Lower leg skin (tissue), 4 donors: ENCODE measurements around the gene PSORS1C2. TPM values are rescaled to one million over a fixed set of nuclear protein-coding genes. Genes with fewer than 3 reads are reported as not detected.
"Not testable (repeated sequence)": the region's sequence is repeated elsewhere in the genome, so short reads cannot be mapped to it uniquely, and the experiment has no call there.

Experiments used
- DNase-seq, 2 donors: peaks; one replicate each; pipeline ENCODE4 v3.0.0-alpha.2; 2019; ENCODE audit warnings: low spot score in 2 of 2
- H3K4me3 ChIP-seq: fragments of 200-600 bp; sonication (generic); 2 replicates; pipeline ENCODE4 v1.5.1; 2017; ENCODE audit warnings: mild to moderate bottlenecking, low read depth; ENCODE audit not compliant: poor library complexity, severe bottlenecking
- POLR2A ChIP-seq, 2 donors: fragments of 450-650 bp; IDR thresholded peaks; one replicate each; pipeline ENCODE4 v1.6.1; 2016 to 2017; ENCODE audit warnings: antibody characterized with exemption in 2 of 2, mild to moderate bottlenecking in 1 of 2, moderate library complexity in 1 of 2
- WGBS, 2 donors: methylation state at CpG; one replicate each; pipeline ENCODE4 v1.1.5; 2018; 5-methylcytosine and 5-hydroxymethylcytosine counted together
- intact Hi-C: fragments of 100-400 bp; cut with DNase I; formaldehyde crosslinking; loops from one replicate; pipeline ENCODE4 v1.15.0; 2023; ENCODE audit warnings: low total_unique reads
- total RNA-seq, 4 donors: library from RNA; depleted of rRNA; stranded (reverse); fragments of >200 nt; gene quantifications; one replicate each; pipeline ENCODE4 v1.1.0, GENCODE V29; 2016
- TF ChIP-seq, protein P1 (sequence below), 3 donors: fragments of 450-650 bp; IDR thresholded peaks; one replicate each; pipeline ENCODE4 v1.5.1; 2016; ENCODE audit warnings: antibody characterized with exemption in 3 of 3, mild to moderate bottlenecking in 3 of 3, moderate library complexity in 2 of 3

The PSORS1C2 gene
- total RNA-seq, 4 donors from 2014 or later, result 34.8 to 55.5 (median 44.1) TPM

DNA sequence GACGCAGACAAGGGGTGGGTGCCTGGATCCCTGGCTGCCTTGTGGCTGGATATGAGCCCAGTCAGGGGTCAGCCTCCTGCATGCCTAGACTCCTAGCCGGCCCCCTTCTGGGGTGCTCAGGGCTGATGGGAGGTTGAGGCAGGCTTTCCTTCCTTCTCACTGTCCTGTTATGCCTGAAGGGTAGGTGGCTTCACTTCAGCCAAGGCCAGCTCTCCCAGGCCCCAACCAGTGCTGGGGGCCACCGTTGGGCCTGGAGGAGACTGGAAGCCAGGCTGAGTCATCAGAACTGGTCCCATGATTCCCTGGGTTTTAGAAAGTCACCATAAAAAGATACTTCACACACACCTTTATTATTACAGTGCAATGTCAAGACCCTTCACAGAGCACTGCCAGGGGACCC is 34.5 kb upstream of the PSORS1C2 start:
- 60 to 65% methylated on average over 3 of the region's 3 CpGs for WGBS, 2 donors
- no peak overlapping the region for H3K4me3 ChIP-seq
- TF ChIP-seq, protein P1, sequence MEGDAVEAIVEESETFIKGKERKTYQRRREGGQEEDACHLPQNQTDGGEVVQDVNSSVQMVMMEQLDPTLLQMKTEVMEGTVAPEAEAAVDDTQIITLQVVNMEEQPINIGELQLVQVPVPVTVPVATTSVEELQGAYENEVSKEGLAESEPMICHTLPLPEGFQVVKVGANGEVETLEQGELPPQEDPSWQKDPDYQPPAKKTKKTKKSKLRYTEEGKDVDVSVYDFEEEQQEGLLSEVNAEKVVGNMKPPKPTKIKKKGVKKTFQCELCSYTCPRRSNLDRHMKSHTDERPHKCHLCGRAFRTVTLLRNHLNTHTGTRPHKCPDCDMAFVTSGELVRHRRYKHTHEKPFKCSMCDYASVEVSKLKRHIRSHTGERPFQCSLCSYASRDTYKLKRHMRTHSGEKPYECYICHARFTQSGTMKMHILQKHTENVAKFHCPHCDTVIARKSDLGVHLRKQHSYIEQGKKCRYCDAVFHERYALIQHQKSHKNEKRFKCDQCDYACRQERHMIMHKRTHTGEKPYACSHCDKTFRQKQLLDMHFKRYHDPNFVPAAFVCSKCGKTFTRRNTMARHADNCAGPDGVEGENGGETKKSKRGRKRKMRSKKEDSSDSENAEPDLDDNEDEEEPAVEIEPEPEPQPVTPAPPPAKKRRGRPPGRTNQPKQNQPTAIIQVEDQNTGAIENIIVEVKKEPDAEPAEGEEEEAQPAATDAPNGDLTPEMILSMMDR (IDR thresholded peaks at IDR 0.05), result no peak
- intact Hi-C loops, result no loop called here
- no peak for DNase-seq

DNA sequence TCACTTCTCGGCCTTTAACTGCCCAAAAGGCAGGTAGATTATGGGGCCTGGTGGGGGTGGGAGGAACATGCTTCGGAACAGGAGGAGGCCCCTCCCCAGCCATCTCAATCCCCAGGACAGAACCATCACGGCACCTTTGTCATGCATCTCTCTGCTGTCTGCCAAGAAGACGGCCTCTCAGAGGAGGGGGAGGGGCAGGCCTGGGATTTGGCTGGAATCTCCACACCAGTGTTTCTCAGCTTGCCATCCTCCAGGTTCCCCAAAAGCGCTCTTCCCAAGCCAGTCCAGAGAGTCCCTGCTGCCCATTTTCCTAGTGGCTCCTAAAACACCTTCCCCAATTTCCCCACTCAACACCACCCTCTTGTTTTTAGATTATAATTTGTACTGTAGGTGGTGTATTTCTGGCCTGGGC is 34.1 kb upstream of the PSORS1C2 start:
- DNase-seq, result no peak
- TF ChIP-seq, protein P1 (IDR thresholded peaks at IDR 0.05), result no peak
- TF ChIP-seq POLR2A (IDR thresholded peaks at IDR 0.05), result no peak
- intact Hi-C loops, result no loop called here
- H3K4me3 ChIP-seq, result no peak overlapping the region
- WGBS, 2 donors, result 70 to 78% methylated on average over 5 of the region's 5 CpGs

DNA sequence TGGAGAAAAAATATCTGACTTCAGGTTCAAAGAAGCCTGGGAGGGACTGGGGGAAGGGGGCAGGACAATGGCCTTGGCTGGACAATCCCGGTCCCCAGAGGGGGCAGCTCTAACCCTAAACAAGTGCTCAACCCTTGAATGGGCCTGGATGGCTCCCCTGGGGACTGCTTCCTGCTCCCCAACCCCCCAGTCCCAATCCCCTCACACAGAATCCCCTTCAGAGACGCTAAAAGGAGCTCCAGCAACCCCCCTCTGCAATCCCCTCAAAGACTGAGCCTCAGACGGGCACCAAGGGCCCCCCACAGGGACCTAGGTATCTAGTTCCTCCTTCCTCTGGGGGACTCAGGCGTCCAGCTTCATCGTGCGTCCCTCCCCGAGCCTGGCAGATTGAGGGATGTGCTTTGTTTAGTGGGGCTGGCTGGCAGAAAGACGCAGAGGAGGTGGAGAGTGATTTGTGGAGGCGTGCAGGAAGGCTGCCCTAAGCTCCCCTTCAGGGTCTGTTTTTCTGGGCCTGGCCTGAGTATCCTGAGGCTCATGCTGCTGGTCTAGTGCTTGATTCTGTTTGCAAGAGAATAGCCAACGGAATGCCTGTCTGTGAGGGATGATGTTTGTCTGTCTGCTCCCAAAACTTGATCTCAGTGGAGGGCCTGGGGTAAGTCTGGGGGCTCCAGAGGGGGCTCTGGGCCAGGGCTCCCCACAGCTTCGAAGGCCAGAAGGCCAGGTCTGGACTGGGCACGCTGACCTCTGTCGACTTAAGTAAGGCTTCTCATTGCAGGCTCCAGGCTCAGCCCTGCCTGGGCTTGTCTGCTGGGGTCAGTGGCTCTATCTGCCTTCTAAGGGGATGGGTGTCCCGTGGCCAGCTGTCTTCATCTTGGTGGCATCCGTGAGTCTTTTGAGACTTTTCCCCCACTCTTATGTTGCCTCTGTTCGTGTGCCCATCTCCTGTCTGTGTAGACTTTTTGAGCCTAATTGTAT is 33.4 kb upstream of the PSORS1C2 start:
- DNase-seq, result no peak
- intact Hi-C loops, result no loop called here
- 63 to 64% methylated on average over 15 to 16 of the region's 16 CpGs for WGBS, 2 donors
- no peak for TF ChIP-seq POLR2A (IDR thresholded peaks at IDR 0.05)
- TF ChIP-seq, protein P1 (IDR thresholded peaks at IDR 0.05), result no peak
- H3K4me3 ChIP-seq, result no peak overlapping the region

DNA sequence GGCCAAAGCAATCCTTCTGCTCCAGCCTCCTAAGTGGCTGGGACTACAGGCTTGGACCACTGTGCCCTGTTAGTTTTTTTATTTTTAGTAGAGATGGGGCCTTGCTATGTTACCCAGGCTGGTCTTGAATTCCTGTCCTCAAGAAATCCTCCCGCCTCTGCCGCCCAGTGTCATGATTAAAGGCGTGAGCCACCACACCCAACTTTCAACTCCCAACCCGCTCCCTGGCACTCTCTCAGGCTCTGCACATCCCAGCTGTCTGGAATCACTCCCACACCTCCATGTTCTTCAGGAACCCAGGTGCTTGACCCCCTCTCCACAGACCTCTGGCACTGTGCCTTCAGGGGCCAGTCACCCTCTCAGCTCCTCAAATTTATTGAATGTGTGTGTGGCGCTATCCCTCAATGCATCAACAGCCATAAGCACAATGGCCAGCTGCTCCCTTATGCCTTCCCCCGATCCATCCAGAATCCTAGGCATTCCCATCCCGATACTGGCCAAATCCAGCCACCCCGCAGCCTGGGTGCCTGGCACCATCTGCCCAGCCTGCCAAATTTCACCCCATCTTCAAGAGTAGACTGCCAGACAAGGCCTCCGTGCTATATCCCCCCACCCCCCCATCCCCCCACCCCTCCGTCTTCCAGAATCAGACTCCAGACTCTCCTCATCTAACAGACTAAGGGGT is 32.3 kb upstream of the PSORS1C2 start:
- DNase-seq, result no peak
- TF ChIP-seq, protein P1 (IDR thresholded peaks at IDR 0.05), result no peak
- TF ChIP-seq POLR2A (IDR thresholded peaks at IDR 0.05), result no peak
- intact Hi-C loops, result no loop called here
- no peak overlapping the region for H3K4me3 ChIP-seq
- 81 to 85% methylated on average over 10 of the region's 10 CpGs for WGBS, 2 donors

DNA sequence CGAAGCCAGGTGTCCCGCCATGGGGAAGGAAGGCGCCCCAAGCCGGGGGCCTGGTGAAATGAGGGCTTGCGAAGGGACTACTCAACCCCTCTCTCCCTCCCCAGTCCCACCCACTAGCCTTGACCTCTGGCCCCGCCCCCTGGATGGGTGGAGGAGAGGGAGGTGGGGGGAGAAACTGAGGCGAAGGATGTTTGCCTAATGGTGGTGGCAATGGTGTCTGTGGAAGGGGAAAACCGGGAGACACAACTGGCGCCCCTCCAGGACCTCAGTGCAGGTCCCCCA is 31.7 kb upstream of the PSORS1C2 start, which contains the start of gene POU5F1:
POU5F1 (minus strand) TSS at position 83 of the 282 bp plus-strand sequence; CDS start at position 21, 62 bp downstream.
- no peak within 1 kb of the TSS for H3K4me3 ChIP-seq
- no peak for DNase-seq
- intact Hi-C loops, result no loop called here
- TF ChIP-seq, protein P1 (IDR thresholded peaks at IDR 0.05), result no peak
- TF ChIP-seq POLR2A (IDR thresholded peaks at IDR 0.05), result no peak
- 71 to 72% methylated on average over 7 to 9 of the region's 9 CpGs for WGBS, 2 donors

DNA sequence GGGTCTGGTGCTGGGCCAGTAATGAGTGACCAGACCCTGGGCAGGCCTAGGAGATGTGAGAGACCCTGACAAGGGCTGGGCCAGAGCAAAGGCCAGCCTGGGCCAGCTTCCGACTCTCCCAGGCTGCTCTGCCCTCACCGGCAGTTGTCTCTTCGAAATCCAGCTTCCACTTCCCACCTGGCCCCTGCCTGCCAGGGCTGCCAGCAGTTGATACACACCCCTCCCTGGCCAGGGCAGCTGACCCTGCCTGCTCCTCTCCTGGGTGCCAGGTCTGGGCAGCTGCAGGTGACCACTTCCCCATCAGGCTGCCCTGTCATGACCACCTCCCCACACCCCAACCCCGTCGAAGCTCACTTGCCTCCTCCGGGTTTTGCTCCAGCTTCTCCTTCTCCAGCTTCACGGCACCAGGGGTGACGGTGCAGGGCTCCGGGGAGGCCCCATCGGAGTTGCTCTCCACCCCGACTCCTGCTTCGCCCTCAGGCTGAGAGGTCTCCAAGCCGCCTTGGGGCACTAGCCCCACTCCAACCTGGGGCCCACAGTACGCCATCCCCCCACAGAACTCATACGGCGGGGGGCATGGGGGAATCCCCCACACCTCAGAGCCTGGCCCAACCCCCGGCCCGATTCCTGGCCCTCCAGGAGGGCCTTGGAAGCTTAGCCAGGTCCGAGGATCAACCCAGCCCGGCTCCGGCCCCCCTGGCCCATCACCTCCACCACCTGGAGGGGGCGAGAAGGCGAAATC is 31.2 kb upstream of the PSORS1C2 start:
- intact Hi-C loops, H3K4me3 ChIP-seq, DNase-seq: not testable (repeated sequence)
- WGBS, 2 donors, result 53 to 70% methylated on average over 21 of the region's 23 CpGs
